ENCODE results near the gene GALNT9.
"Not testable (repeated sequence)": the region's sequence is repeated elsewhere in the genome, so short reads cannot be mapped to it uniquely, and the experiment has no call there.

The GALNT9 gene

DNA sequence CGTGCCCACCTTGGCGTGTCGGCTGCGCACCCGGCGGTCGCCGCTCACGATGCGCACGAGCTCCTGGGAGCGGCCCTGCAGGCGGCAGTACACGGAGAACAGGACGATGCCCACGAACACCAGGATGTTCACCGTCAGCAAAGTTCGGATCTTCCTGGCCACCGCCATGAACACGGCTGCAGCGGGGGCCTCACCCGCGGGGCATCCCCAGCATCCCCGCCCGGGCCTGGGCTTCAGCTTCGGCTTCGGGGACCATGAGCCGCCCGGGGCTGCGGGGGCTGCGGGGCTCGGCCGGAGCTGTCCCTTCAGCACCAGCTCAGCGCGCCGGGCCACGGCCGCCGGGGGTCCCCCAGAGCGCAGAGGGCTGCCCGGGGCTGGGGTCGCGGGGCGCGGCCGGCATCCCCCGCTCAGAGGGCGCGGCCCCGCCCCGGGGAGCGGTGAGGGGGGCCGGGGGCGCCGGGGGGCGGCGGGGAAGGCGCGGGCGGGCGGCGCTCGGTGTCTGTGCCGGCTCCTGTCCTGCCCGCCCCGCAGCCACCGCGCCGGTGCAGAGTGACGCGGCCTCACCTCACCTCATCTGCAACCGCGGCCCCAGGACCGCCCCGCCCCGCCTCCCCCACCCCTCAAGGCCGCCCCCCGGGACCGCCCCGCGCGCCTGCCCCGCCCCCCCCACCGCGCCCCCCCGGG is at the start of gene GALNT9:
Gene GALNT9 (minus strand): TSS at position 554 of the 684 bp plus-strand sequence. CDS start 386 bp downstream, at position 168.
- DNase-seq = no peak

DNA sequence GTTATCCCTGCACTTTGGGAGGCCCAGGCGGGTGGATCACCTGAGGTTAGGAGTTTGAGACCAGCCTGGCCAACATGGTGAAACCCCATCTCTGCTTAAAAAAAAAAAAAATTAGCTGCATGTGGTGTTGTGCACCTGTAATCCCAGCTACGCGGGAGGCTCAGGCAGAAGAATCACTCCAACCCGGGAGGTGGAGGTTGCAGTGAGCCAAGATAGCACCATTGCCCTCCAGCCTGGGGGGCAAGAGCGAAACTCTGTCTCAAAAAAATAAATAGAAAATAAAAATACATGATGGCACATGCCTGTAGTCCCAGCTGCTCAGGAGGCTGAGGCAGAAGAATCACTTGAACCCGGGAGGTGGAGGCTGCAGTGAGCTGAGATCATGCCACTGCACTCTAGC is 49.7 kb upstream of the GALNT9 start:
- not testable (repeated sequence) for DNase-seq

- DNase-seq = no peak
These were observed 47.8 kb upstream of the GALNT9 start for GRCh38 chr12:132377147-132377546.

DNA sequence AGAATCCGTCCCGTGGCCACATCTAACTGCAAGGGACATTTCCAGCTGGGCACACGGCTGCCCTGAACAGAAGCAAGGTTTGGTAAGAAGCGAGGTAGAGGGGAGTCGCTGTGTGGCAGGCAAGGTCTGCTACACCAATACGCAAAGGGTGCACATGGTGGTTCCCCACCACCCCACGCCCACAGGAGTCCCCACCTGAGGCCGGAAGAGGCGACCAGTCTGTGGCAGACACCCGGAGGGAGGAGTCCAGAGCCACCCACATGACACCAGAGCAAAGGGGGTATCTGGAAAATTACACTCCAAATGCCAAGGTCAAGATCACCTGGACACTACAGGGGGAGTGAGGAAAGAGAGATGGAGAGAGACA is 47.1 kb upstream of the GALNT9 start:
- DNase-seq = no peak

DNA sequence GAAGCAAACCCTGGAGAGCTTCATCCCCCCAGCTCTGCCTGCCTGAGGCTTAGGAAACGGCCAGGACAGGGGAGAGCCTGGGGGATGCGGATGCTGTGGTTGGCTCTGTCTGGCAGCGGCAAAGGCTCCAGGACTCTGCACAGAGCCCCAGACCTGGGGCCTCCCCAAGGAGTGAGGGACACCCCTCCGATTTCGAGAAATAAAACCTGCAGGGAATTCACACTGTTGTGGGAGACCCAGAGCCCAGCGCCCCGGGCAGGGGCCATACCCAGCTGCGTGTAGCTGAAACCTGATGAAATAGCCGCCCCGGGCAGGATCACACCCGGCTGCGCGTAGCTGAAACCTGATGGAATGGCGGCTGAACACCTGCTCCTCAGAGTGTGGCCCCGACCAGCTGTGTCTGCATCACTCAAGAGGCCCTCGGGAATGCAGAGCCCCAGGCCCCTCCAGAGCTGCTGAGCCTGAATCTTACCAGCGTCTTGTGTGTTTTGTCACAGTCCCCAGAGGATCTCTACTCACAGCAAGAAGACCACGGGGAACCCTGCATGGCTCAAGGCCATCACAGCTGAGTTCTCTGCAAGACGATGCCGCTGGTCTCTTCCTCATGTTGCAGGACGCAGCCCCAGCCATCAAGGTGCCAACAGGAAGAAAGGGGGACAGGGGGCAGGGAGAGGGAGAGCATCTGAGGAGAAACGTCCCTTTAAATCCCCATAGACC is 46.5 kb upstream of the GALNT9 start:
- DNase-seq = no peak

DNA sequence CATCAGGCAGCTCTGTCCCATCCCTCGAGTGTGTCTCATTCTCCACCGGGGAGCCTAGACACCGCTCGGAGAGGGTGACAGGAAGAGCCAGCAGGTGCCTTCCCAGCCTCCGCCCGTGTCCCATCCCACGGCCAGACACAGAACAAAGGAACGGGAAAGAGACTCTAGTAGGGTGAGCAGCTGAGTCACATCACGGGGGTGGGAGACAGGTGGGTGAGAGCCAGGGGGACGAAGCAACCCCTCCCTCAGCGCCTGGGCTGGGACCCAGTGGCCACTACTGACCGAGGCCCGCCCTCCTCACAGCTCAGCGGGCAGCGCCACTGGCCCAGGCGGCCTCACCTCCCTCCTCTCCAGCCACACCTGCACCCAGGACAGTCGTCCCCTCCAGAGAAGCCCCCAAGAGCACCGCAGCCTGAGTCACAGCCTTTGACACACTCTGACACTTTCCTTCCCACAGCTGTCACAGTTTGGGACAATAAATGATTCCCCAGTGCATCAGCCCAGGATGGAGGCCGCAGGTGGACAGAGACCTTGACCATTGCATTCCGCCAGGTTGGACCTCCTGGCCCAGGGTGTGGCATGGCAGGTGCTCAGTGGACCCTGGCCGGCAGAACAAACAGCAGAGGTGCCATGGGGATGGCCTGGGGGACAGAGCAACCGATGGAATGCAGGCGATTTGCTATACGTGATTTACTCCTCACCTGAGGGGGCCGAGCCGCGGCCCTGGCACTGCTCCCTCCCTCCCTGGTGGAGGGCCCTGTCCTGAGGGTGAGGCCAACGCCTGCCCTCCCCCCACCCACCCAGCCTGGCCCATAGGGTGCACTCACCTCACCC is 45.4 kb upstream of the GALNT9 start:
- DNase-seq = no peak

GRCh38 chr12:132373901-132374611 is 44.7 kb upstream of the GALNT9 start:
- DNase-seq = no peak

DNA sequence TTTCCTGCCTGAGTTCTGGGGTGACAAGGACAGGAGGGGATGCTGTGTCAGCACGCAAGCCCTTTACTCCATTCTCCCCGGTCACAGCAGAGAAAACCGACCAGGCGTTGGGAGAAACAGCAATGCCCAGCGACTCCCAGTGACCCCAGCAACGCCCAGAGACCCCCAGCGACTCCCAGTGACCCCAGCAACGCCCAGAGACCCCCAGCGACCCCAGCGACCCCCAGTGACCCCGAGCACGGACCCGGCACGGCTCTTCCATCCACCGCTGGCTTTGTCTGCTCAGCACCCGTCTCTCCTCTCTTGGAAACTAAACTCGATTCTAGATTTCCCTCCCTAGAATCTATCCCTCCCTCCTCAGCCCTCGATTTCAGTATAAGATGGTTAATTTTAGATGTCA is 38.5 kb upstream of the GALNT9 start:
- no peak for DNase-seq

- DNase-seq = no peak
These were observed 37.9 kb upstream of the GALNT9 start for GRCh38 chr12:132367071-132367851.

DNA sequence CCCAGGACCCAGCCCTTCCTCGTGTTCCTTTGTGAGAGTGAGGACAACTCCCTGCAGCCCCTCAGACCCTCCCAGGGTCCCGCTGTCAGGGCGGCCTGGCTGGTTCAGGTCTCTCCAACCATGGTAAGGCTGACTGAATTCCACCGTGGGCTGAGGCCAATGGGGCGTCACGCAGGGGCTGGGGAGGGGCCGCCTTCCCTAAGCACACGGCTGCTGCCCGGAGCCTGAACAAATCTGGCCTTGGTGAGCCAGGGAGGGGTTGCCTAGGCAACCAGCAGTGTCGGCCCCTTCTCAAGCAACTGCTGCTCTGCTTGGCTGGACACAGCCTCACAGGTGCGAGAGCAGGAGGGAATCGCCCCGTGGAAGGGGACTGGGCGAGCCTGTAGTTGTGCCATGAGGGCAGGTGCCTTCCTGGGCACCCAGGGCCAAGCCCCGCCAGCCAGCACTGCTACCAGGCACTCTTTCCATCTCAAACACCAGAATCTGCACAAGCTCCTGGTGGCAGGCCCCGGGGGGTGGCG is 37.0 kb upstream of the GALNT9 start:
- no peak for DNase-seq

- no peak for DNase-seq
These were observed 35.8 kb upstream of the GALNT9 start for GRCh38 chr12:132365226-132365625.

DNA sequence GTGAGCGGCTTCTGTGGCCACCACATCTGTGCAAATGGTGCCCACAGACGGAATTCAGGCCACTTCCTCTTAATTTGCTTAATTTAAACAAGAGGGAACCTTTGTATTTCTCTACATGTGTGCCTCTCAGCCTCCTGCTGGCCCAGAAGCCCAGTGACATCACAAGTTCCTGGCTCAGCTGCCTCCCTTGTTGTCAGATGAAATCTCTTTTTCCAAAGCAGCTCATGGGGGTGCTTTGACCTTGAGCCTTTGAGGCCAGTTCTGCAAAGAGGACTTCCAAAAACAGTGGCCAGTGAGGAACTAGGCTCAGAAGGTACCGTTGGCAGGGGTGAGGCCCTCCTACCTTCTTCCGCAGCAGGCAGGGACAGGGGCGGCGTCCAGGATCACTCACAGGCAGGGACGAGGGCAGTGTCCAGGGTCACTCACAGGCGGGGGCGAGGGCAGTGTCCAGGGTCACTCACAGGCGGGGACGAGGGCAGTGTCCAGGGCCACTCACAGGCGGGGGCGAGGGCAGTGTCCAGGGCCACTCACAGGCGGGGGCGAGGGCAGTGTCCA is 35.0 kb upstream of the GALNT9 start:
- DNase-seq = no peak

DNA sequence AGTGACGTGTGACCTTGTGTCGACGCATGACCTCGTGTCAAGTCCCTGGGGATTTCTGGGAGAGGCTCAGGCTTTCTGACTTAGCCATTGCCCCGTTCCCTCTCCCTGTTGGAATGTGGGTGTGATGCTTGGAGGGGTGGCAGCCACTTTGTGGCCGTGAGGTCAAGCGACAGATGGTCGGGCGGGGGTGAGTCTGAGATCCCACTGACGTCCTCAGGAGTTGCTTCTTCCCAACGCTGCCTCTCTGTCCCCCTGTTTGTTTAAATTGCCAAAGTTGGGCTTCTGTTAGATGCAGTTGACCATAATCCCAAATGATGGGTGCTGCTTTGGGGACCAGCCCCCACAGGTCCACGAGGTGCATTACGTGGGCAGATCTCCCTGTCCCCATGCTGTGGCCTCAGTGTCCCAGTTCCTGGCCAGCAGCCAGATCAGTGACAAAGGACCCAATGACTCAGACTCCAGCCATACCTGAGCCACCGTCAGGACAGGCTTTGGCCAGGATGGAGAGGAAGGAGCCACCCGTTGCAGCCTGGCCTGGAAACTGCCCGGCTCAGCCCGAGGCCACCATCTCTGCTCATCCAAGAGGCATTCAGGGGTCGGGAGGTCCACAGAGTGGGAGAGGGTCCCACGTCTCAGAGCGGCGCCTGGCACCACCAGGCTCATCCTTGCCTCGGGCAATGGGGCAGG is 34.4 kb upstream of the GALNT9 start:
- DNase-seq = no peak

- DNase-seq = no peak
These were observed 33.7 kb upstream of the GALNT9 start for GRCh38 chr12:132362996-132363660.

DNA sequence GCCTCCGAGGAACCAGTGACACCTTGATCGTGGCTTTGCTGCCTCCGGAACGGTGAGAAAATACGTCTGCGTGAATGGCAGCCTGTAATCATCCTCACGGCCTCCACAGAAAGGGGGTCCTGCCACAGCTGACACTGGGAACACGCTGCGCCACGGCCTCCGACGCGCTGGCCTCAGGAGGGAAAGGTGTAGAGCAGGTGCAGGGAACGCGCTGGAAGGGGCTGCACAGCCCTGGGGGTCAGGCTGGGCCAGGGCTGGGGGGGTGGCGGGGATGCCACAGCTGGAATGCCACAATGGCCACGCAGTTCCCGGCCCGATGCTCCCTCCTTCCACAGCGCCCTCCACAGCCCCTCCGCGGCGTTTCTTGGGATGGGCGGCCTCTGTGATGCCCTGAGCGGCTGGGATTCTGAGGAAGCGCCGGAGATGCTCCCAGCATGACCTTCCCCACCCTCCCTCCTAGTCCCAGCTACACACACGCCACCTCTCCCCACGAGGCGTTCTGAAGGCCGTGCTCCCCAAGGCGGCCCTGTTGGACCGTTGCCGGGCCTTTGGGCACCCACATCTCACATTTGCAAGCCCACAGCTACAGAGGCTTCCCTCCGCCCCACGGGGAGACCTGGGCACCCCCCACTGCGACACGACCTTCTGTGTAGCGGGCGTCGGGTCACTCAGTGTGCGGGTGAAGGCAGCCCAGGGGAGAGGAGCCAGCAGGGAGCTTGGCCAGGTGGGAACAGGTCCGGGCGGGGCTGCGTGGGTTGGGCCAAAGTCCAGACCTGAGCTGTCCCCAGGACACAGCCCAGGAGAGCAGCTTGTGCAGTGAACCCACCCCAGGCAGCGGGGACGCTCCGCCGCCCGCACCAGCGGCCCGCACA is 31.8 kb upstream of the GALNT9 start:
- DNase-seq = no peak

- no peak for DNase-seq
These were observed 31.0 kb upstream of the GALNT9 start for GRCh38 chr12:132360410-132360809.

- DNase-seq = no peak
These were observed 30.6 kb upstream of the GALNT9 start for GRCh38 chr12:132359971-132360370.

- DNase-seq = no peak
These were observed 30.2 kb upstream of the GALNT9 start for GRCh38 chr12:132359551-132359950.

Data from activated effector memory CD4-positive, alpha-beta T cell treated with Interleukin-2 at 50 U/mL for 16 hours (primary cell).